GM18907 (cell line): ENCODE measurements around the gene TPRN.

ENCODE experiments used
- ATAC-seq: cut with Tn5 transposase; IDR thresholded peaks from one replicate; pipeline ENCODE4 v1.9.1; 2021; ENCODE audit warnings: mild to moderate bottlenecking, moderate library complexity; ENCODE audit not compliant: unreplicated experiment

The TPRN gene

GRCh38 chr9:137226338-137227053, 26.0 kb upstream of the TPRN start:
- no peak for ATAC-seq

GRCh38 chr9:137225699-137226331, 25.3 kb upstream of the TPRN start:
- ATAC-seq = no peak

GRCh38 chr9:137224830-137225694, 24.5 kb upstream of the TPRN start, which contains the start of gene CYSRT1:
Gene CYSRT1 (plus strand): TSS chr9:137225174. CDS start chr9:137225622, 448 bp downstream.
- ATAC-seq = no peak

GRCh38 chr9:137223078-137223970, 22.8 kb upstream of the TPRN start:
- ATAC-seq = peak; percentile 63

GRCh38 chr9:137222190-137223077, 21.9 kb upstream of the TPRN start, which contains the start of gene RNF208:
Gene RNF208 (minus strand): TSS chr9:137222240. CDS start chr9:137221212, 1,028 bp downstream.
- peak; percentile 6 for ATAC-seq

GRCh38 chr9:137221506-137222111, 21.1 kb upstream of the TPRN start:
- ATAC-seq = no peak

- no peak for ATAC-seq
Observed at GRCh38 chr9:137221095-137221505, 20.6 kb upstream of the TPRN start.

- ATAC-seq = no peak
Observed at GRCh38 chr9:137220317-137221094, 20.0 kb upstream of the TPRN start.

GRCh38 chr9:137219757-137220316, 19.3 kb upstream of the TPRN start:
- no peak for ATAC-seq

GRCh38 chr9:137218754-137219271, 18.3 kb upstream of the TPRN start:
- no peak for ATAC-seq

GRCh38 chr9:137218212-137218753, 17.7 kb upstream of the TPRN start:
- ATAC-seq = no peak

GRCh38 chr9:137217276-137218211, 17.0 kb upstream of the TPRN start:
- no peak for ATAC-seq

GRCh38 chr9:137216188-137216965, 15.8 kb upstream of the TPRN start:
- ATAC-seq = no peak

GRCh38 chr9:137215196-137215986, 14.8 kb upstream of the TPRN start:
- no peak for ATAC-seq

GRCh38 chr9:137214620-137215019, 14.1 kb upstream of the TPRN start:
- ATAC-seq = no peak
